K562 (cell line): ENCODE results near the gene LIMS2. TPM values are rescaled to one million over a fixed set of nuclear protein-coding genes. Genes with fewer than 3 reads are reported as not detected.

Experiments
- ASH1L ChIP-seq: fragments of 450-650 bp; IDR thresholded peaks from 2 replicates; pipeline ENCODE4 v1.6.1; 2018; ENCODE audit warnings: borderline replicate concordance, mild to moderate bottlenecking, low read depth; ENCODE audit not compliant: partially characterized antibody
- ATF1 ChIP-seq, 2 experiments: fragments of 450-650 bp in 1 of 2; IDR thresholded peaks; 2 replicates each; pipeline ENCODE4 v1.6.1; 2016; ENCODE audit warnings: missing compliant biosample characterization in 1 of 2, missing genetic modification characterization in 1 of 2
- ATF7 ChIP-seq: fragments of 450-650 bp; IDR thresholded peaks from 2 replicates; pipeline ENCODE4 v1.7.1; 2014; ENCODE audit warnings: mild to moderate bottlenecking, moderate library complexity
- CEBPZ ChIP-seq: fragments of 150-350 bp; IDR thresholded peaks from 2 replicates; pipeline ENCODE4 v1.6.1; 2014; ENCODE audit warnings: low read depth, mild to moderate bottlenecking, low read length, borderline replicate concordance
- CHCHD3 ChIP-seq: fragments of 250-450 bp; sonication (Bioruptor Pico); IDR thresholded peaks from 2 replicates; pipeline ENCODE4 v2.1.2; 2022; ENCODE audit warnings: mild to moderate bottlenecking
- CREB1 ChIP-seq, 2 experiments: sonication (generic) in 1 of 2; formaldehyde crosslinking in 1 of 2; IDR thresholded peaks; 2 replicates each; pipeline versions ENCODE4 v1.6.1 to v1.8.0; 2012 to 2022; ENCODE audit warnings: inconsistent platforms in 1 of 2, mild to moderate bottlenecking in 1 of 2, missing genetic modification reagents in 1 of 2, moderate library complexity in 1 of 2
- E2F6 ChIP-seq, 2 experiments: IDR thresholded peaks; 2 replicates each; pipeline ENCODE4 v1.6.1; 2011; ENCODE audit warnings: borderline replicate concordance in 1 of 2, control low read depth in 1 of 2, low read depth in 1 of 2, low read length in 1 of 2, mild to moderate bottlenecking in 1 of 2, mixed read lengths in 1 of 2, moderate library complexity in 1 of 2; ENCODE audit not compliant: insufficient read depth in 1 of 2, insufficient read length in 1 of 2, poor library complexity in 1 of 2, severe bottlenecking in 1 of 2; ENCODE audit errors: extremely low read depth in 1 of 2
- ELF2 ChIP-seq: fragments of 250-450 bp; sonication (Bioruptor Pico); IDR thresholded peaks from 2 replicates; pipeline ENCODE4 v1.5.0; 2021; ENCODE audit warnings: mild to moderate bottlenecking
- EP400 ChIP-seq: fragments of 450-650 bp; IDR thresholded peaks from 2 replicates; pipeline ENCODE4 v1.6.1; 2017; ENCODE audit warnings: antibody characterized with exemption, mild to moderate bottlenecking, moderate library complexity
- ETS1 ChIP-seq: conservative IDR thresholded peaks from 2 replicates; pipeline ENCODE4 v1.6.1; 2011; ENCODE audit warnings: low read depth, mild to moderate bottlenecking, low read length; ENCODE audit not compliant: control insufficient read depth
- ETV5 ChIP-seq: sonication (generic); formaldehyde crosslinking; IDR thresholded peaks from 2 replicates; pipeline ENCODE4 v1.4.0; 2020; ENCODE audit warnings: low read depth, mild to moderate bottlenecking, missing genetic modification reagents
- FOXK1 ChIP-seq: sonication (generic); formaldehyde crosslinking; IDR thresholded peaks from 2 replicates; pipeline ENCODE4 v1.8.0; 2022; ENCODE audit warnings: missing genetic modification reagents, mild to moderate bottlenecking, borderline replicate concordance
- GTF2B ChIP-seq: IDR thresholded peaks from 2 replicates; pipeline ENCODE4 v1.6.1; 2011; ENCODE audit not compliant: insufficient read length; ENCODE audit errors: extremely low read depth
- HDAC6 ChIP-seq: IDR thresholded peaks from 2 replicates; pipeline ENCODE4 v1.6.1; 2012; ENCODE audit warnings: low read depth, mild to moderate bottlenecking, control low read depth, inconsistent platforms, low read length, moderate library complexity
- ILF3 ChIP-seq: fragments of 450-650 bp; IDR thresholded peaks from 2 replicates; pipeline ENCODE4 v1.6.1; 2018; ENCODE audit warnings: antibody characterized with exemption, mild to moderate bottlenecking, moderate library complexity, borderline replicate concordance
- KLF13 ChIP-seq: fragments of 450-650 bp; IDR thresholded peaks from 2 replicates; pipeline ENCODE4 v1.6.1; 2016; ENCODE audit warnings: missing genetic modification characterization, low read depth, mild to moderate bottlenecking, missing compliant biosample characterization, moderate library complexity, borderline replicate concordance
- RBM22 ChIP-seq: fragments of 200-400 bp; formaldehyde crosslinking; IDR thresholded peaks from 2 replicates; pipeline ENCODE4 v1.6.1; 2018; ENCODE audit warnings: low read length, low read depth; ENCODE audit not compliant: poor library complexity, severe bottlenecking
- RHOXF2B ChIP-seq: fragments of 250-450 bp; sonication (Bioruptor Pico); conservative IDR thresholded peaks from 2 replicates; pipeline ENCODE4 v1.5.1; 2021
- ZBTB7A ChIP-seq: IDR thresholded peaks from 2 replicates; pipeline ENCODE4 v1.6.1; 2011; ENCODE audit warnings: low read depth, mild to moderate bottlenecking, low read length, moderate library complexity, borderline replicate concordance; ENCODE audit not compliant: control insufficient read depth
- ZNF431 ChIP-seq: sonication (generic); formaldehyde crosslinking; IDR thresholded peaks from 2 replicates; pipeline ENCODE4 v1.8.0; 2022; ENCODE audit warnings: mild to moderate bottlenecking, missing genetic modification reagents
- polyA plus RNA-seq, 8 experiments: library from polyadenylated mRNA; depleted of rRNA in 4 of 8; stranded (reverse) in 5 of 8; unstranded in 3 of 8; fragments of >200 nt; fragmentation: Nextera tagmentation in 2 of 8; fragmentation: Illumina TruSeq in 1 of 8; extraction: Ambion mirVana in 2 of 8; extraction: Trizol in 1 of 8; gene quantifications; 2 replicates each; pipeline versions ENCODE4 v1.2.1 to v1.2.3, GENCODE V29; 2011 to 2014; ENCODE audit warnings: inconsistent platforms in 1 of 8, missing spikeins in 1 of 8
- total RNA-seq, 7 experiments: library from RNA; depleted of rRNA in 6 of 7; stranded (reverse); fragments of >200 nt in 6 of 7; fragmentation: Illumina TruSeq in 2 of 7; extraction: Trizol in 2 of 7; gene quantifications; 2 replicates each; pipeline versions ENCODE4 v1.2.1 to v1.2.3, GENCODE V29; 2011 to 2021; ENCODE audit warnings: low replicate concordance in 1 of 7

The LIMS2 gene
- total and polyA plus RNA-seq, 9 of the 15 experiments (the other 6 are each of a cell fraction or from before 2014, with no cell fraction given) = 0.04 to 0.22 TPM; not detected in 7

- TF ChIP-seq ASH1L (peak; percentile 35), CREB1 (IDR thresholded peaks at IDR 0.05) (peak; percentile 60; the same call in 1 of the 2 replicates), CREB1 (CRISPR knock-in tag; IDR thresholded peaks at IDR 0.05) (peak; percentile 9; the same call in 1 of the 2 replicates), ZNF431 (CRISPR knock-in tag) (0 out of 2 replicates have a peak, but pooled peaks have one; percentile 8), ELF2 (CRISPR knock-in tag) (peak; percentile 88), EP400 (peak; percentile 81), ATF1 (CRISPR knock-in tag; IDR thresholded peaks at IDR 0.05) (0 out of 2 replicates have a peak, but pooled peaks have one; percentile 16), ATF1 (tag; IDR thresholded peaks at IDR 0.05) (no peak), ZBTB7A (peak; percentile 51; the same call in 1 of the 2 replicates), KLF13 (tag) (0 out of 2 replicates have a peak, but pooled peaks have one; percentile 11), GTF2B (peak; percentile 60), CEBPZ (no peak), HDAC6 (no peak), RHOXF2B (CRISPR knock-in tag) (peak; percentile 88; the same call in 1 of the 2 replicates), ILF3 (no peak; the same call in 1 of the 2 replicates), ETS1 (peak; percentile 65), RBM22 (peak; percentile 79), ATF7 (peak; percentile 61), ETV5 (CRISPR knock-in tag) (peak; percentile 81; the same call in 1 of the 2 replicates), FOXK1 (no peak), CHCHD3 (CRISPR knock-in tag) (0 out of 2 replicates have a peak, but pooled peaks have one; percentile 3), E2F6 (IDR thresholded peaks at IDR 0.05; ENCODE audit: borderline replicate concordance in 1 of 2, extremely low read depth in 1 of 2, insufficient read depth in 1 of 2, insufficient read length in 1 of 2, low read depth in 1 of 2, low read length in 1 of 2, poor library complexity in 1 of 2, severe bottlenecking in 1 of 2) (peak in 1 of 2 experiments; percentile 75)
Measured at GRCh38 chr2:127701193-127701650, 25.9 kb upstream of the LIMS2 start, which contains the start of gene SFT2D3 (continued).
